Liver (tissue), 9 donors: Measurements from ENCODE around the gene VPREB1. TPM values are rescaled to one million over a fixed set of nuclear protein-coding genes. Genes with fewer than 3 reads are reported as not detected.

Source experiments
- DNase-seq: peaks from one replicate; pipeline ENCODE4 v3.0.0-alpha.2; 2017; ENCODE audit warnings: low spot score
- H3K27ac ChIP-seq, 2 donors: one replicate each; pipeline ENCODE4 v1.7.0; 2013; ENCODE audit warnings: inconsistent platforms in 2 of 2, low read length in 2 of 2, control low read depth in 1 of 2, low read depth in 1 of 2, mild to moderate bottlenecking in 1 of 2
- H3K27me3 ChIP-seq, 4 donors: one replicate each; pipeline versions ENCODE4 v1.6.1 to v1.7.0; 2013; ENCODE audit warnings: low read length in 3 of 4, inconsistent platforms in 1 of 4, mild to moderate bottlenecking in 1 of 4, moderate library complexity in 1 of 4; ENCODE audit not compliant: control insufficient read depth in 4 of 4, insufficient read depth in 4 of 4
- H3K36me3 ChIP-seq, 4 donors: one replicate each; pipeline versions ENCODE4 v1.6.1 to v1.7.0; 2013; ENCODE audit warnings: low read length in 3 of 4, mild to moderate bottlenecking in 3 of 4, low read depth in 1 of 4, moderate library complexity in 1 of 4; ENCODE audit not compliant: control insufficient read depth in 4 of 4, insufficient read depth in 3 of 4
- H3K4me1 ChIP-seq, 4 donors: one replicate each; pipeline versions ENCODE4 v1.6.1 to v1.7.0; 2013; ENCODE audit warnings: low read length in 3 of 4, mild to moderate bottlenecking in 3 of 4, moderate library complexity in 1 of 4; ENCODE audit not compliant: control insufficient read depth in 4 of 4, insufficient read depth in 4 of 4
- H3K4me3 ChIP-seq, 3 donors: one replicate each; pipeline versions ENCODE4 v1.6.1 to v1.7.0; 2013; ENCODE audit warnings: low read length in 3 of 3, control low read depth in 1 of 3, low read depth in 1 of 3, mild to moderate bottlenecking in 1 of 3
- H3K9ac ChIP-seq, 2 donors: one replicate each; pipeline ENCODE4 v1.7.0; 2013; ENCODE audit warnings: low read length in 2 of 2, mild to moderate bottlenecking in 2 of 2, moderate library complexity in 2 of 2, control low read depth in 1 of 2, low read depth in 1 of 2
- H3K9me3 ChIP-seq, 4 donors: one replicate each; pipeline versions ENCODE4 v1.6.1 to v1.7.0; 2013; ENCODE audit warnings: low read length in 3 of 4; ENCODE audit not compliant: control insufficient read depth in 4 of 4
- FOXA1 ChIP-seq: IDR thresholded peaks from 2 replicates; pipeline ENCODE4 v1.6.1; 2016; ENCODE audit warnings: antibody characterized with exemption
- FOXA2 ChIP-seq: IDR thresholded peaks from 2 replicates; pipeline ENCODE4 v1.6.1; 2016; ENCODE audit warnings: antibody characterized with exemption
- HNF4A ChIP-seq, 2 donors: conservative IDR thresholded peaks; 2 replicates each; pipeline ENCODE4 v1.6.1; 2016; ENCODE audit warnings: antibody characterized with exemption in 2 of 2, mild to moderate bottlenecking in 2 of 2
- HNF4G ChIP-seq: IDR thresholded peaks from 2 replicates; pipeline ENCODE4 v1.6.1; 2016; ENCODE audit warnings: antibody characterized with exemption
- NR2F2 ChIP-seq: IDR thresholded peaks from 2 replicates; pipeline ENCODE4 v1.6.1; 2016; ENCODE audit warnings: antibody characterized with exemption
- RAD21 ChIP-seq, 2 donors: IDR thresholded peaks; 2 replicates each; pipeline ENCODE4 v1.6.1; 2016; ENCODE audit warnings: antibody characterized with exemption in 2 of 2, mild to moderate bottlenecking in 2 of 2
- RXRA ChIP-seq, 2 donors: IDR thresholded peaks; 2 replicates each; pipeline ENCODE4 v1.6.1; 2017 to 2018; ENCODE audit warnings: antibody characterized with exemption in 2 of 2, mild to moderate bottlenecking in 1 of 2
- YY1 ChIP-seq: IDR thresholded peaks from 2 replicates; pipeline ENCODE4 v1.6.1; 2016; ENCODE audit warnings: antibody characterized with exemption, mild to moderate bottlenecking
- WGBS: extraction: QIAGEN DNeasy Blood & Tissue Kit; methylation state at CpG from one replicate; pipeline ENCODE4 v1.1.7; 2013; 5-methylcytosine and 5-hydroxymethylcytosine counted together
- polyA plus RNA-seq, 2 donors: library from polyadenylated mRNA; stranded (reverse) in 1 of 2; unstranded in 1 of 2; fragments of 200-250 nt in 1 of 2; fragments of >200 nt in 1 of 2; fragmentation: Nextera tagmentation in 1 of 2; extraction: Ambion mirVana in 1 of 2; gene quantifications; one replicate each; pipeline versions ENCODE4 v1.2.1 to v1.2.3, GENCODE V29; 2013 to 2015
- total RNA-seq, 2 donors: library from RNA; depleted of rRNA; stranded (reverse); fragments of >200 nt; gene quantifications; one replicate each; pipeline ENCODE4 v1.2.3, GENCODE V29; 2014
- TF ChIP-seq, protein P1 (sequence below): IDR thresholded peaks from 2 replicates; pipeline ENCODE4 v1.6.1; 2016; ENCODE audit warnings: antibody characterized with exemption
- TF ChIP-seq, protein P2 (sequence below): IDR thresholded peaks from 2 replicates; pipeline ENCODE4 v1.6.1; 2016; ENCODE audit warnings: antibody characterized with exemption, mild to moderate bottlenecking
- TF ChIP-seq, protein P3 (sequence below): fragments of 150-350 bp; IDR thresholded peaks from 2 replicates; pipeline ENCODE4 v1.5.1; 2017; ENCODE audit warnings: improper control_type of control experiment, low read depth, low read length; ENCODE audit not compliant: missing input control
- TF ChIP-seq, protein P4 (sequence below): IDR thresholded peaks from 2 replicates; pipeline ENCODE4 v1.6.1; 2016; ENCODE audit warnings: antibody characterized with exemption
- donor health status: healthy.
- donor health status: healthy.
- donor health status: healthy.
- donor health status: healthy.
- donor health status: healthy.

The VPREB1 gene
- total and polyA plus RNA-seq, 4 donors: 1.1 TPM; not detected in 3

DNA sequence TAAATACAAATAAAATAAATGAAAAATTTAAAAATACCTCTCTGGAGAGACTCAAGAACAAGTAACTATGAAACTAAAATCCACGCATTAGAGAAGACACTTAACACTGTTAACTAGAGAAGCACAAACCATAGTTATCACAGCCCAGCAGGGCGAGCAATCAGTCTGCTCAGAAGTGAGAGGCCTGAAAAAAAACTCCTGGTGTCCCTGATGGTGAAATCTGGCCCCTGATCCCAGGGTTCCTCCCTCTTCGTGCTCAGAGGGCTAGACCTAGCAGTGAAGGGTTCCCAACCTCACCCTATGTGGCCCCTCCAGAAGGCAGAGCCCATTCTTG is 49.7 kb upstream of the VPREB1 start:
- Histone ChIP-seq H3K27ac (no peak overlapping the region), H3K36me3 (no peaks in the 10 kb centered on the region), H3K4me1 (no peaks in the 10 kb centered on the region), H3K27me3 (peaks cover 0 to 7% (median 0%) of the 10 kb centered on the region in 4 donors), H3K9ac (no peak overlapping the region), H3K9me3 (no peaks in the 10 kb centered on the region), H3K4me3 (no peak overlapping the region)
- TF ChIP-seq, protein P1, sequence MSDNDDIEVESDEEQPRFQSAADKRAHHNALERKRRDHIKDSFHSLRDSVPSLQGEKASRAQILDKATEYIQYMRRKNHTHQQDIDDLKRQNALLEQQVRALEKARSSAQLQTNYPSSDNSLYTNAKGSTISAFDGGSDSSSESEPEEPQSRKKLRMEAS: no peak
- no peak for TF ChIP-seq YY1
- TF ChIP-seq, protein P2, sequence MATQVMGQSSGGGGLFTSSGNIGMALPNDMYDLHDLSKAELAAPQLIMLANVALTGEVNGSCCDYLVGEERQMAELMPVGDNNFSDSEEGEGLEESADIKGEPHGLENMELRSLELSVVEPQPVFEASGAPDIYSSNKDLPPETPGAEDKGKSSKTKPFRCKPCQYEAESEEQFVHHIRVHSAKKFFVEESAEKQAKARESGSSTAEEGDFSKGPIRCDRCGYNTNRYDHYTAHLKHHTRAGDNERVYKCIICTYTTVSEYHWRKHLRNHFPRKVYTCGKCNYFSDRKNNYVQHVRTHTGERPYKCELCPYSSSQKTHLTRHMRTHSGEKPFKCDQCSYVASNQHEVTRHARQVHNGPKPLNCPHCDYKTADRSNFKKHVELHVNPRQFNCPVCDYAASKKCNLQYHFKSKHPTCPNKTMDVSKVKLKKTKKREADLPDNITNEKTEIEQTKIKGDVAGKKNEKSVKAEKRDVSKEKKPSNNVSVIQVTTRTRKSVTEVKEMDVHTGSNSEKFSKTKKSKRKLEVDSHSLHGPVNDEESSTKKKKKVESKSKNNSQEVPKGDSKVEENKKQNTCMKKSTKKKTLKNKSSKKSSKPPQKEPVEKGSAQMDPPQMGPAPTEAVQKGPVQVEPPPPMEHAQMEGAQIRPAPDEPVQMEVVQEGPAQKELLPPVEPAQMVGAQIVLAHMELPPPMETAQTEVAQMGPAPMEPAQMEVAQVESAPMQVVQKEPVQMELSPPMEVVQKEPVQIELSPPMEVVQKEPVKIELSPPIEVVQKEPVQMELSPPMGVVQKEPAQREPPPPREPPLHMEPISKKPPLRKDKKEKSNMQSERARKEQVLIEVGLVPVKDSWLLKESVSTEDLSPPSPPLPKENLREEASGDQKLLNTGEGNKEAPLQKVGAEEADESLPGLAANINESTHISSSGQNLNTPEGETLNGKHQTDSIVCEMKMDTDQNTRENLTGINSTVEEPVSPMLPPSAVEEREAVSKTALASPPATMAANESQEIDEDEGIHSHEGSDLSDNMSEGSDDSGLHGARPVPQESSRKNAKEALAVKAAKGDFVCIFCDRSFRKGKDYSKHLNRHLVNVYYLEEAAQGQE: no peak
- no peak for TF ChIP-seq RXRA (IDR thresholded peaks at IDR 0.05)
- TF ChIP-seq RAD21 (IDR thresholded peaks at IDR 0.05): no peak
- 44% methylated on average over 3 of the region's 3 CpGs for WGBS
- no peak for DNase-seq

DNA sequence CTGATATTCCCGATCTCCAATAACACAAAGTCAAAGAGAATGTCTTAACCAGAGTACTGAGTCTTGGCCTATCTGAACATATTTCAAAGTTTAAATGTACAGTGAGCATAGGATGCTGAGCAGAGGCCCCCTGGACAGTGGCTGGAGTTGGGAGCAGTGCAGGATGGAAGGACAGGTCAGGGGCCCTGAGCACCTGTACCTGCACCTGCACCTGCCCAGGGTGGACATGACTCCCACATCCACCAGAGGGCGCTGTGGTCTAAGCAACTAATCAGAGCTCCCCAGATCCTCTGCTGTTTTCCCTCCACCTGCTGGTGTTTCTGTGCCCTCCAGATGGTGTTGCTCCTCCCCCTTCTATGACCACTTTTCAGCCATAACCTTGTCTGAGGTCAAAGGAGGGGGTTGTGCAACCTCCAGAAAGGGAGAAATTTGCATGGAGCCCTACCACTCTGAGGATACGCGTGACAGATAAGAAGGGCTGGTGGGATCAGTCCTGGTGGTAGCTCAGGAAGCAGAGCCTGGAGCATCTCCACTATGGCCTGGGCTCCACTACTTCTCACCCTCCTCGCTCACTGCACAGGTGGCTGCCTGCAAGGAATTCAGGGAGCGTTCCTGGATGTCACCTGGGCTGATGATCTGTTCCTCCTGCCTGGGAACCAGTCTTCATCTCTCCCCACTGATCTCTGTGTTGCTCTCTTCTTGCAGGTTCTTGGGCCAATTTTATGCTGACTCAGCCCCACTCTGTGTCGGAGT is 49.1 kb upstream of the VPREB1 start:
- peak; percentile 80 for DNase-seq
- no peak overlapping the region for H3K27ac ChIP-seq
- H3K27me3 ChIP-seq: peaks cover 0 to 8% (median 0%) of the 10 kb centered on the region in 4 donors
- WGBS: 50% methylated on average over 7 of the region's 7 CpGs
- H3K4me3 ChIP-seq: no peak overlapping the region
- H3K36me3 ChIP-seq: no peaks in the 10 kb centered on the region
- H3K9ac ChIP-seq: no peak overlapping the region
- H3K4me1 ChIP-seq: no peaks in the 10 kb centered on the region
- H3K9me3 ChIP-seq: no peaks in the 10 kb centered on the region
- no peak for TF ChIP-seq HNF4A (conservative IDR thresholded peaks at IDR 0.05)
- no peak for TF ChIP-seq YY1
- TF ChIP-seq, protein P3, sequence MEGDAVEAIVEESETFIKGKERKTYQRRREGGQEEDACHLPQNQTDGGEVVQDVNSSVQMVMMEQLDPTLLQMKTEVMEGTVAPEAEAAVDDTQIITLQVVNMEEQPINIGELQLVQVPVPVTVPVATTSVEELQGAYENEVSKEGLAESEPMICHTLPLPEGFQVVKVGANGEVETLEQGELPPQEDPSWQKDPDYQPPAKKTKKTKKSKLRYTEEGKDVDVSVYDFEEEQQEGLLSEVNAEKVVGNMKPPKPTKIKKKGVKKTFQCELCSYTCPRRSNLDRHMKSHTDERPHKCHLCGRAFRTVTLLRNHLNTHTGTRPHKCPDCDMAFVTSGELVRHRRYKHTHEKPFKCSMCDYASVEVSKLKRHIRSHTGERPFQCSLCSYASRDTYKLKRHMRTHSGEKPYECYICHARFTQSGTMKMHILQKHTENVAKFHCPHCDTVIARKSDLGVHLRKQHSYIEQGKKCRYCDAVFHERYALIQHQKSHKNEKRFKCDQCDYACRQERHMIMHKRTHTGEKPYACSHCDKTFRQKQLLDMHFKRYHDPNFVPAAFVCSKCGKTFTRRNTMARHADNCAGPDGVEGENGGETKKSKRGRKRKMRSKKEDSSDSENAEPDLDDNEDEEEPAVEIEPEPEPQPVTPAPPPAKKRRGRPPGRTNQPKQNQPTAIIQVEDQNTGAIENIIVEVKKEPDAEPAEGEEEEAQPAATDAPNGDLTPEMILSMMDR: peak; percentile 87
- TF ChIP-seq NR2F2: no peak
- TF ChIP-seq HNF4G: no peak
- TF ChIP-seq, protein P4, sequence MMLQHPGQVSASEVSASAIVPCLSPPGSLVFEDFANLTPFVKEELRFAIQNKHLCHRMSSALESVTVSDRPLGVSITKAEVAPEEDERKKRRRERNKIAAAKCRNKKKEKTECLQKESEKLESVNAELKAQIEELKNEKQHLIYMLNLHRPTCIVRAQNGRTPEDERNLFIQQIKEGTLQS: no peak
- TF ChIP-seq RXRA (IDR thresholded peaks at IDR 0.05): peak in 1 of 2 donors; percentile 59
- TF ChIP-seq RAD21 (IDR thresholded peaks at IDR 0.05): peak; percentile 89 to 95
- no peak for TF ChIP-seq FOXA2
- TF ChIP-seq FOXA1: no peak
